K562 (cell line): ENCODE measurements around the gene CROCC2.

Experiments
- TF ChIP-seq, protein P1 (sequence below): IDR thresholded peaks from 3 replicates; pipeline ENCODE4 v1.6.1; 2011; ENCODE audit warnings: borderline replicate concordance, mild to moderate bottlenecking; ENCODE audit not compliant: insufficient read length, insufficient read depth
- TF ChIP-seq, protein P2 (sequence below): fragments of 450-650 bp; IDR thresholded peaks from 2 replicates; pipeline ENCODE4 v1.6.1; 2016; ENCODE audit warnings: missing biosample characterization, missing genetic modification characterization

DNA sequence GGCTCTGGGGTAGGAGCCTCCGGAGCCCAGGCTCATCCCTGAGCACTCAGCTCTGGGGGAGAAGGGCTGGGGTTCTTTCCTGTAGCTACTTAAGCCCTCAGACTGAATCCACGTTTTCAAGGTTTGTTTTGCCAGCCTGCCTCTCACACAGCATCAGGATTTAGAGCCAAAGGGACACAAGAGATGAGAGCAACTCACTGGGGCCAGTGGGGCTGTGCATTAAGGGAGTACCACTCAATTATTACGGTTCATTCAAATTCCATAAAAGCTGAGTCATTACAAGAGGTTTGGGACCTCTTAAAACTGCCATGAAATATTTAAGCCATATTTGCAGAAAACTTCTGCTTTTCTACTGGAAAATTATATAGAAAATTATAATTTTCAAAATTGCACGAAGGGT lies 75.1 kb downstream of the CROCC2 start:
- TF ChIP-seq, protein P1, sequence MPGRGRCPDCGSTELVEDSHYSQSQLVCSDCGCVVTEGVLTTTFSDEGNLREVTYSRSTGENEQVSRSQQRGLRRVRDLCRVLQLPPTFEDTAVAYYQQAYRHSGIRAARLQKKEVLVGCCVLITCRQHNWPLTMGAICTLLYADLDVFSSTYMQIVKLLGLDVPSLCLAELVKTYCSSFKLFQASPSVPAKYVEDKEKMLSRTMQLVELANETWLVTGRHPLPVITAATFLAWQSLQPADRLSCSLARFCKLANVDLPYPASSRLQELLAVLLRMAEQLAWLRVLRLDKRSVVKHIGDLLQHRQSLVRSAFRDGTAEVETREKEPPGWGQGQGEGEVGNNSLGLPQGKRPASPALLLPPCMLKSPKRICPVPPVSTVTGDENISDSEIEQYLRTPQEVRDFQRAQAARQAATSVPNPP, result no peak
- TF ChIP-seq, protein P2, sequence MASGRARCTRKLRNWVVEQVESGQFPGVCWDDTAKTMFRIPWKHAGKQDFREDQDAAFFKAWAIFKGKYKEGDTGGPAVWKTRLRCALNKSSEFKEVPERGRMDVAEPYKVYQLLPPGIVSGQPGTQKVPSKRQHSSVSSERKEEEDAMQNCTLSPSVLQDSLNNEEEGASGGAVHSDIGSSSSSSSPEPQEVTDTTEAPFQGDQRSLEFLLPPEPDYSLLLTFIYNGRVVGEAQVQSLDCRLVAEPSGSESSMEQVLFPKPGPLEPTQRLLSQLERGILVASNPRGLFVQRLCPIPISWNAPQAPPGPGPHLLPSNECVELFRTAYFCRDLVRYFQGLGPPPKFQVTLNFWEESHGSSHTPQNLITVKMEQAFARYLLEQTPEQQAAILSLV, result no peak
